ENCODE data around the gene SARS1. TPM values are rescaled to one million over a fixed set of nuclear protein-coding genes. Genes with fewer than 3 reads are reported as not detected.

Gene SARS1
- total RNA-seq, 1 donor from 2014 or later, result 555 TPM

DNA sequence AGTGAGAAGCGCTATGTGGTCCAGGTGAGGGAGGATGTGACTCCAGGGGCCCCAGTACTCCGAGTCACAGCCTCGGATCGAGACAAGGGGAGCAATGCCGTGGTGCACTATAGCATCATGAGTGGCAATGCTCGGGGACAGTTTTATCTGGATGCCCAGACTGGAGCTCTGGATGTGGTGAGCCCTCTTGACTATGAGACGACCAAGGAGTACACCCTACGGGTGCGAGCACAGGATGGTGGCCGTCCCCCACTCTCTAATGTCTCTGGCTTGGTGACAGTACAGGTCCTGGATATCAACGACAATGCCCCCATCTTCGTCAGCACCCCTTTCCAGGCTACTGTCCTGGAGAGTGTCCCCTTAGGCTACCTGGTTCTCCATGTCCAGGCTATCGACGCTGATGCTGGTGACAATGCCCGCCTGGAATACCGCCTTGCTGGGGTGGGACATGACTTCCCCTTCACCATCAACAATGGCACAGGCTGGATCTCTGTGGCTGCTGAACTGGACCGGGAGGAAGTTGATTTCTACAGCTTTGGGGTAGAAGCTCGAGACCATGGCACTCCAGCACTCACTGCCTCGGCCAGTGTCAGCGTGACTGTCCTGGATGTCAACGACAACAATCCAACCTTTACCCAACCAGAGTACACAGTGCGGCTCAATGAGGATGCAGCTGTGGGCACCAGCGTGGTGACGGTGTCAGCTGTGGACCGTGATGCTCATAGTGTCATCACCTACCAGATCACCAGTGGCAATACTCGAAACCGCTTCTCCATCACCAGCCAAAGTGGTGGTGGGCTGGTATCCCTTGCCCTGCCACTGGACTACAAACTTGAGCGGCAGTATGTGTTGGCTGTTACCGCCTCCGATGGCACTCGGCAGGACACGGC, 37.8 kb downstream of the SARS1 start:
- TF ChIP-seq, protein P1, sequence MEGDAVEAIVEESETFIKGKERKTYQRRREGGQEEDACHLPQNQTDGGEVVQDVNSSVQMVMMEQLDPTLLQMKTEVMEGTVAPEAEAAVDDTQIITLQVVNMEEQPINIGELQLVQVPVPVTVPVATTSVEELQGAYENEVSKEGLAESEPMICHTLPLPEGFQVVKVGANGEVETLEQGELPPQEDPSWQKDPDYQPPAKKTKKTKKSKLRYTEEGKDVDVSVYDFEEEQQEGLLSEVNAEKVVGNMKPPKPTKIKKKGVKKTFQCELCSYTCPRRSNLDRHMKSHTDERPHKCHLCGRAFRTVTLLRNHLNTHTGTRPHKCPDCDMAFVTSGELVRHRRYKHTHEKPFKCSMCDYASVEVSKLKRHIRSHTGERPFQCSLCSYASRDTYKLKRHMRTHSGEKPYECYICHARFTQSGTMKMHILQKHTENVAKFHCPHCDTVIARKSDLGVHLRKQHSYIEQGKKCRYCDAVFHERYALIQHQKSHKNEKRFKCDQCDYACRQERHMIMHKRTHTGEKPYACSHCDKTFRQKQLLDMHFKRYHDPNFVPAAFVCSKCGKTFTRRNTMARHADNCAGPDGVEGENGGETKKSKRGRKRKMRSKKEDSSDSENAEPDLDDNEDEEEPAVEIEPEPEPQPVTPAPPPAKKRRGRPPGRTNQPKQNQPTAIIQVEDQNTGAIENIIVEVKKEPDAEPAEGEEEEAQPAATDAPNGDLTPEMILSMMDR (IDR thresholded peaks at IDR 0.05; ENCODE audit: partially characterized antibody, unreplicated experiment), result no peak
- peaks cover 28% of the 10 kb centered on the region for H3K27me3 Mint-ChIP-seq (ENCODE audit: unreplicated experiment)
- peak overlapping the region; percentile 97 for H3K4me3 Mint-ChIP-seq (ENCODE audit: unreplicated experiment)
- peaks cover 12% of the 10 kb centered on the region for H3K36me3 Mint-ChIP-seq (ENCODE audit: unreplicated experiment)
- no peak for DNase-seq
- H3K9me3 Mint-ChIP-seq (ENCODE audit: unreplicated experiment), result peaks cover 20% of the 10 kb centered on the region
- peak overlapping the region; percentile 100 for H3K27ac Mint-ChIP-seq (ENCODE audit: unreplicated experiment)
- peaks cover 50% of the 10 kb centered on the region for H3K4me1 Mint-ChIP-seq (ENCODE audit: low read depth, unreplicated experiment)

DNA sequence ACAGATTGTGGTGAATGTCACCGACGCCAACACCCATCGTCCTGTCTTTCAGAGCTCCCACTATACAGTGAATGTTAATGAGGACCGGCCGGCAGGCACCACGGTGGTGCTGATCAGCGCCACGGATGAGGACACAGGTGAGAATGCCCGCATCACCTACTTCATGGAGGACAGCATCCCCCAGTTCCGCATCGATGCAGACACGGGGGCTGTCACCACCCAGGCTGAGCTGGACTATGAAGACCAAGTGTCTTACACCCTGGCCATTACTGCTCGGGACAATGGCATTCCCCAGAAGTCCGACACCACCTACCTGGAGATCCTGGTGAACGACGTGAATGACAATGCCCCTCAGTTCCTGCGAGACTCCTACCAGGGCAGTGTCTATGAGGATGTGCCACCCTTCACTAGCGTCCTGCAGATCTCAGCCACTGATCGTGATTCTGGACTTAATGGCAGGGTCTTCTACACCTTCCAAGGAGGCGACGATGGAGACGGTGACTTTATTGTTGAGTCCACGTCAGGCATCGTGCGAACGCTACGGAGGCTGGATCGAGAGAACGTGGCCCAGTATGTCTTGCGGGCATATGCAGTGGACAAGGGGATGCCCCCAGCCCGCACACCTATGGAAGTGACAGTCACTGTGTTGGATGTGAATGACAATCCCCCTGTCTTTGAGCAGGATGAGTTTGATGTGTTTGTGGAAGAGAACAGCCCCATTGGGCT, 38.6 kb downstream of the SARS1 start:
- peaks cover 19% of the 10 kb centered on the region for H3K9me3 Mint-ChIP-seq (ENCODE audit: unreplicated experiment)
- peak overlapping the region; percentile 97 for H3K4me3 Mint-ChIP-seq (ENCODE audit: unreplicated experiment)
- TF ChIP-seq, protein P1 (IDR thresholded peaks at IDR 0.05; ENCODE audit: partially characterized antibody, unreplicated experiment), result no peak
- peaks cover 51% of the 10 kb centered on the region for H3K4me1 Mint-ChIP-seq (ENCODE audit: low read depth, unreplicated experiment)
- peaks cover 12% of the 10 kb centered on the region for H3K36me3 Mint-ChIP-seq (ENCODE audit: unreplicated experiment)
- DNase-seq, result peak; percentile 8
- H3K27ac Mint-ChIP-seq (ENCODE audit: unreplicated experiment), result peak overlapping the region; percentile 100
- peaks cover 28% of the 10 kb centered on the region for H3K27me3 Mint-ChIP-seq (ENCODE audit: unreplicated experiment)

DNA sequence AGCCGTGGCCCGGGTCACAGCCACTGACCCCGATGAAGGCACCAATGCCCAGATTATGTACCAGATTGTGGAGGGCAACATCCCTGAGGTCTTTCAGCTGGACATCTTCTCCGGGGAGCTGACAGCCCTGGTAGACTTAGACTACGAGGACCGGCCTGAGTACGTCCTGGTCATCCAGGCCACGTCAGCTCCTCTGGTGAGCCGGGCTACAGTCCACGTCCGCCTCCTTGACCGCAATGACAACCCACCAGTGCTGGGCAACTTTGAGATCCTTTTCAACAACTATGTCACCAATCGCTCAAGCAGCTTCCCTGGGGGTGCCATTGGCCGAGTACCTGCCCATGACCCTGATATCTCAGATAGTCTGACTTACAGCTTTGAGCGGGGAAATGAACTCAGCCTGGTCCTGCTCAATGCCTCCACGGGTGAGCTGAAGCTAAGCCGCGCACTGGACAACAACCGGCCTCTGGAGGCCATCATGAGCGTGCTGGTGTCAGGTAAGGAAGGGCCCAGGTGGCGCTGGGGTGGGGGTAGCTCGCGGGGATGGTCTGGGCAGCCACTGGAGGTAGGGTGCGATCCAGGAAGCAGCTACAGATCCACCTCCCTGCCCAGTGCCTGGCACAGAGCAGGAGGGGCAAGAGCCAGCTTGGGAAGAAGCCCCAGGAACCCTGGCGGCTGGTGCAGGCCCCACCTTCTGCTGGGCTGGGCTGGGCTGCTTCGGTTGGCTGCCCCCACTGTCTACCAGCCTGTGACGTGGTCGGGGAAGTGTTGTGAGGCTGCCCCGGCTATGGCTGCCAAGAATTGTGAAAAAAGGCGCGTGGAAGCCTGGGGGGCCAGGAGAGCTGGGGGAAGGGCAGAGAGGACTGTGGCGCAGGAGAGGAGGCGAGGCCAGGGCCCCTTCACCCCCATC, 39.4 kb downstream of the SARS1 start:
- peaks cover 54% of the 10 kb centered on the region for H3K4me1 Mint-ChIP-seq (ENCODE audit: low read depth, unreplicated experiment)
- H3K9me3 Mint-ChIP-seq (ENCODE audit: unreplicated experiment), result peaks cover 20% of the 10 kb centered on the region

DNA sequence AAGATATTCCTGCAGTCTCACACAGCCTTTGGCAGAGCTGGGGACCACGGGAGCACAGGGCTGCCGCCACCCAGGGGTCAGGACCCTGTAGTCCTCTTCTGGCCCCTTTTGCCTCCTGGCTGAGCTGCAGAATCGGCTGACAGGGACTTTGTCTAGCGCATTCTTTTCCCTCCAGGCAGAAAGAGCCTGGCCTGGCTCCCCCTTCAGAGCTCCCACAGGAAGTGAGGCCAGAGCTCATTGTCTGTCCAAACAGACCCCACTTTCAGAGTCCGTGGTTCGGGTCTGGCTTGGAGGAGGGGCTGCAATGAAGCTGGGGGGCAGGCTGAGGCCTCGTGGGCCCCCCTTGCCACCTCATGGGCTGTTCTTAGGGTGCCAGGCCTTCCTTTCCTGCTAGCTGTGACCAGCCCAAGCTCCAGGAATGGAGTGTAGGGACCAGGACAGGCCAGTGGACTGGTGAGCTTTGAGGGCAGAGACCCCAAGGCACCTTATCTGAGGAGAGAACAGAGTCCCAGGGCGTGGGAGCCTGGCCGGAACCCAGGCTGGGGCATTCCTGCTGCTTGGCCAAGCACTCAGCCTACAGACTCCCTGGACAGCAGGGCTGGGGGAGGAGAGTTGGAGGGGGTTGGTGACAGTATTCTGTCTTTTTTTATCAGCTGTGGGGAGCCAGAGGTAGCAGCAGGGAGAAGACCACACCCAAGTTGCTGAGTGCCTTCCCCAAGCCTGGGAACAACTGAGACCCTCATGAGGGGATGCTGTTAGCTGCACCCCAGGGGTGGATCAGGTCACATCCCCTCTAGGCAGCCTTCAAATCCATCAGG, 40.3 kb downstream of the SARS1 start:
- peak overlapping the region; percentile 100 for H3K27ac Mint-ChIP-seq (ENCODE audit: unreplicated experiment)
- H3K36me3 Mint-ChIP-seq (ENCODE audit: unreplicated experiment), result peaks cover 12% of the 10 kb centered on the region
- peaks cover 20% of the 10 kb centered on the region for H3K9me3 Mint-ChIP-seq (ENCODE audit: unreplicated experiment)
- H3K27me3 Mint-ChIP-seq (ENCODE audit: unreplicated experiment), result peaks cover 29% of the 10 kb centered on the region
- TF ChIP-seq, protein P1 (IDR thresholded peaks at IDR 0.05; ENCODE audit: partially characterized antibody, unreplicated experiment), result no peak
- peak; percentile 53 for DNase-seq
- H3K4me1 Mint-ChIP-seq (ENCODE audit: low read depth, unreplicated experiment), result peaks cover 53% of the 10 kb centered on the region
- H3K4me3 Mint-ChIP-seq (ENCODE audit: unreplicated experiment), result peak overlapping the region; percentile 97

More for the DNA sequence above, 39.4 kb downstream of the SARS1 start:
- Mint-ChIP-seq H3K4me3 (ENCODE audit: unreplicated experiment) (peak overlapping the region; percentile 97), H3K36me3 (ENCODE audit: unreplicated experiment) (peaks cover 12% of the 10 kb centered on the region), H3K27ac (ENCODE audit: unreplicated experiment) (peak overlapping the region; percentile 100), H3K27me3 (ENCODE audit: unreplicated experiment) (peaks cover 29% of the 10 kb centered on the region)
- DNase-seq, result peak; percentile 45
- TF ChIP-seq, protein P1 (IDR thresholded peaks at IDR 0.05; ENCODE audit: partially characterized antibody, unreplicated experiment), result no peak
